A549 (cell line): ENCODE results near the gene BOC. TPM values are rescaled to one million over a fixed set of nuclear protein-coding genes. Genes with fewer than 3 reads are reported as not detected.

Experiments used
- ATAC-seq, 2 experiments: fragments of 200-7000 bp in 1 of 2; fragments of >200 bp in 1 of 2; cut with Nextera tagmentation in 1 of 2; cut with Tn5 transposase in 1 of 2; 3 replicates each; pipeline versions ENCODE4 v1.8.0 to v1.9.1; 2018 to 2020; ENCODE audit warnings: mild to moderate bottlenecking in 1 of 2, moderate library complexity in 1 of 2
- CTCF ChIA-PET: fragments of 300-600 bp; sonication (Branson Sonifier 250); formaldehyde crosslinking; extraction: SDS; loops from one replicate; lab custom pipeline; 2021; ENCODE audit warnings: antibody characterized with exemption, inconsistent platforms; lab: Yijun Ruan, JAX
- POLR2A ChIA-PET: fragments of 350-600 bp; formaldehyde crosslinking; extraction: SDS; loops from one replicate; lab custom pipeline; 2021; ENCODE audit warnings: antibody characterized with exemption, inconsistent platforms; lab: Yijun Ruan, JAX
- DNase-seq, 2 experiments: peaks; one replicate each; pipeline versions ENCODE4 v3.0.0 to v3.0.0-alpha.2; 2011 to 2016; ENCODE audit warnings: low read depth in 1 of 2, low spot score in 1 of 2
- FAIRE-seq: peaks from 2 replicates; lab custom pipeline; 2011; peaks lifted over from hg19 to GRCh38; lab: Jason Lieb, UNC
- H3K27ac ChIP-seq, 2 experiments: fragments of >200 bp; sonication (Bioruptor Twin); formaldehyde crosslinking; 3 replicates each; pipeline ENCODE4 v1.5.1; 2016 to 2017
- H3K4me1 ChIP-seq: fragments of >200 bp; sonication (Bioruptor Twin); formaldehyde crosslinking; 3 replicates; pipeline ENCODE4 v1.6.1; 2016
- H3K4me2 ChIP-seq: fragments of >200 bp; sonication (Bioruptor Twin); formaldehyde crosslinking; 3 replicates; pipeline ENCODE4 v1.6.1; 2016
- H3K4me3 ChIP-seq: fragments of >200 bp; sonication (Bioruptor Twin); formaldehyde crosslinking; 3 replicates; pipeline ENCODE4 v1.5.1; 2016
- H3K9me3 ChIP-seq: fragments of >200 bp; sonication (Bioruptor Twin); formaldehyde crosslinking; 3 replicates; pipeline ENCODE4 v1.6.1; 2016
- CBX2 ChIP-seq: fragments of 200-600 bp; sonication (generic); IDR thresholded peaks from 2 replicates; pipeline ENCODE4 v1.6.1; 2016; ENCODE audit warnings: low read depth, mild to moderate bottlenecking, borderline replicate concordance
- CBX8 ChIP-seq: fragments of 200-600 bp; sonication (generic); IDR thresholded peaks from 2 replicates; pipeline ENCODE4 v1.6.1; 2016
- CHD4 ChIP-seq: fragments of 200-600 bp; sonication (generic); IDR thresholded peaks from 2 replicates; pipeline ENCODE4 v1.6.1; 2016; ENCODE audit warnings: antibody characterized with exemption, mild to moderate bottlenecking, borderline replicate concordance
- E2F6 ChIP-seq: IDR thresholded peaks from 2 replicates; pipeline ENCODE4 v1.6.1; 2012; ENCODE audit warnings: low read depth, borderline replicate concordance
- EHF ChIP-seq: fragments of 250-450 bp; sonication (Bioruptor Pico); IDR thresholded peaks from 2 replicates; pipeline ENCODE4 v1.5.0; 2020; ENCODE audit warnings: mild to moderate bottlenecking
- FOSB ChIP-seq: fragments of 250-450 bp; sonication (Bioruptor Pico); IDR thresholded peaks from 2 replicates; pipeline ENCODE4 v1.5.0; 2020; ENCODE audit warnings: mild to moderate bottlenecking, moderate library complexity
- FOXS1 ChIP-seq: fragments of 250-450 bp; sonication (Bioruptor Pico); IDR thresholded peaks from 2 replicates; pipeline ENCODE4 v1.5.0; 2020; ENCODE audit warnings: mild to moderate bottlenecking, moderate library complexity
- HDAC2 ChIP-seq: fragments of 200-600 bp; sonication (generic); IDR thresholded peaks from 2 replicates; pipeline ENCODE4 v1.6.1; 2016
- HEYL ChIP-seq: fragments of 250-450 bp; sonication (Bioruptor Pico); IDR thresholded peaks from 2 replicates; pipeline ENCODE4 v1.8.0; 2021; ENCODE audit warnings: mild to moderate bottlenecking, moderate library complexity
- HMGXB4 ChIP-seq: fragments of 250-450 bp; sonication (Bioruptor Pico); IDR thresholded peaks from 2 replicates; pipeline ENCODE4 v1.5.0; 2021; ENCODE audit warnings: mild to moderate bottlenecking, moderate library complexity, borderline replicate concordance
- HOXA7 ChIP-seq: fragments of 250-450 bp; sonication (Bioruptor Pico); IDR thresholded peaks from 2 replicates; pipeline ENCODE4 v1.5.0; 2020; ENCODE audit warnings: mild to moderate bottlenecking, moderate library complexity
- HOXB5 ChIP-seq: fragments of 250-450 bp; sonication (Bioruptor Pico); IDR thresholded peaks from 2 replicates; pipeline ENCODE4 v1.5.0; 2020; ENCODE audit warnings: mild to moderate bottlenecking, moderate library complexity
- MAZ ChIP-seq: fragments of 150-350 bp; IDR thresholded peaks from 2 replicates; pipeline ENCODE4 v1.6.1; 2014; ENCODE audit warnings: antibody characterized with exemption, low read depth, low read length, borderline replicate concordance
- MYC ChIP-seq: IDR thresholded peaks from 2 replicates; pipeline ENCODE4 v1.6.1; 2012; ENCODE audit warnings: mild to moderate bottlenecking, inconsistent platforms, low read length, improper control_type of control experiment, borderline replicate concordance
- NPAS2 ChIP-seq: fragments of 250-450 bp; sonication (Bioruptor Pico); IDR thresholded peaks from 2 replicates; pipeline ENCODE4 v1.8.0; 2022; ENCODE audit warnings: mild to moderate bottlenecking, moderate library complexity, borderline replicate concordance
- POLR2A ChIP-seq: IDR thresholded peaks from 2 replicates; pipeline ENCODE4 v1.6.1; 2012; ENCODE audit warnings: mild to moderate bottlenecking, low read length
- POLR2AphosphoS2 ChIP-seq: conservative IDR thresholded peaks from 2 replicates; pipeline ENCODE4 v1.6.1; 2012; ENCODE audit warnings: low read length, improper control_type of control experiment, inconsistent platforms
- RAD21 ChIP-seq, 2 experiments: fragments of >200 bp in 1 of 2; sonication (Bioruptor Twin) in 1 of 2; formaldehyde crosslinking in 1 of 2; IDR thresholded peaks in 1 of 2; conservative IDR thresholded peaks in 1 of 2; 2 replicates in 1 of 2; 3 replicates in 1 of 2; pipeline ENCODE4 v1.6.1; 2012 to 2018; ENCODE audit warnings: inconsistent platforms in 1 of 2
- RARB ChIP-seq: fragments of 250-450 bp; sonication (Bioruptor Pico); IDR thresholded peaks from 2 replicates; pipeline ENCODE4 v1.8.0; 2021; ENCODE audit warnings: mild to moderate bottlenecking, moderate library complexity
- RCOR1 ChIP-seq: fragments of 150-350 bp; IDR thresholded peaks from 2 replicates; pipeline ENCODE4 v1.6.1; 2014; ENCODE audit warnings: antibody characterized with exemption, low read length, low read depth
- RNF2 ChIP-seq: fragments of 200-600 bp; sonication (generic); IDR thresholded peaks from 2 replicates; pipeline ENCODE4 v1.6.1; 2016; ENCODE audit warnings: low read depth, mild to moderate bottlenecking, antibody characterized with exemption, moderate library complexity, borderline replicate concordance
- SMC3 ChIP-seq: fragments of >200 bp; sonication (Bioruptor Twin); formaldehyde crosslinking; IDR thresholded peaks from 3 replicates; pipeline ENCODE4 v1.6.1; 2018; ENCODE audit warnings: inconsistent platforms
- TFCP2L1 ChIP-seq: fragments of 250-450 bp; sonication (Bioruptor Pico); IDR thresholded peaks from 2 replicates; pipeline ENCODE4 v1.5.0; 2021; ENCODE audit warnings: mild to moderate bottlenecking
- ZC3H11A ChIP-seq: fragments of 450-650 bp; IDR thresholded peaks from 2 replicates; pipeline ENCODE4 v1.6.1; 2014; ENCODE audit warnings: antibody characterized with exemption, mild to moderate bottlenecking
- ZFP36 ChIP-seq: fragments of 450-650 bp; IDR thresholded peaks from 2 replicates; pipeline ENCODE4 v1.6.1; 2014; ENCODE audit warnings: borderline replicate concordance; ENCODE audit not compliant: partially characterized antibody
- ZNF302 ChIP-seq: fragments of 250-450 bp; sonication (Bioruptor Pico); IDR thresholded peaks from 2 replicates; pipeline ENCODE4 v1.9.0; 2021; ENCODE audit warnings: inconsistent platforms, mild to moderate bottlenecking, moderate library complexity
- WGBS: methylation state at CpG from one replicate; pipeline ENCODE4 v1.1.6; 2017; ENCODE audit errors: missing lambda C conversion rate; 5-methylcytosine and 5-hydroxymethylcytosine counted together
- polyA plus RNA-seq, 4 experiments: library from polyadenylated mRNA; depleted of rRNA in 3 of 4; stranded (reverse); fragments of >200 nt; fragmentation: RNase III in 1 of 4; extraction: RNeasy Plus Mini Kit Qiagen cat#74134 plus additional on column Dnase treatment in 1 of 4; gene quantifications; 2 replicates in 3 of 4; 3 replicates in 1 of 4; pipeline ENCODE4 v1.2.3, GENCODE V29; 2011 to 2017
- TF ChIP-seq, protein P1 (sequence below): fragments of 250-450 bp; sonication (Bioruptor Pico); IDR thresholded peaks from 2 replicates; pipeline ENCODE4 v1.5.0; 2020; ENCODE audit warnings: low read depth, mild to moderate bottlenecking, moderate library complexity
- TF ChIP-seq, protein P2 (sequence below): fragments of 150-350 bp; IDR thresholded peaks from 2 replicates; pipeline ENCODE4 v1.6.1; 2014; ENCODE audit warnings: low read depth, mild to moderate bottlenecking, low read length

BOC gene
- polyA plus RNA-seq, 2 of the 4 experiments (the other 2 are of a cell fraction): 4.0 TPM

- FAIRE-seq: no peak
- ChIA-PET CTCF (interaction anchor here (1.1 to 4.6 kb wide), 5 partner anchors 10 to 358 kb away, joined by 3 to 23 read pairs (median 3); no protein-coding TSS in a partner anchor), POLR2A (no interaction called here)
- 69% methylated on average over 2 of the region's 2 CpGs for WGBS
- no peak for ATAC-seq
- Histone ChIP-seq H3K27ac (no peak overlapping the region), H3K4me1 (no peaks in the 10 kb centered on the region), H3K9me3 (no peaks in the 10 kb centered on the region), H3K4me2 (no peak overlapping the region)
- DNase-seq: no peak
- TF ChIP-seq, protein P1, sequence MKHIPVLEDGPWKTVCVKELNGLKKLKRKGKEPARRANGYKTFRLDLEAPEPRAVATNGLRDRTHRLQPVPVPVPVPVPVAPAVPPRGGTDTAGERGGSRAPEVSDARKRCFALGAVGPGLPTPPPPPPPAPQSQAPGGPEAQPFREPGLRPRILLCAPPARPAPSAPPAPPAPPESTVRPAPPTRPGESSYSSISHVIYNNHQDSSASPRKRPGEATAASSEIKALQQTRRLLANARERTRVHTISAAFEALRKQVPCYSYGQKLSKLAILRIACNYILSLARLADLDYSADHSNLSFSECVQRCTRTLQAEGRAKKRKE (CRISPR knock-in tag): no peak
- TF ChIP-seq FOSB (CRISPR knock-in tag) (no peak), CBX2 (no peak), ZC3H11A (no peak), MYC (no peak), POLR2AphosphoS2 (no peak), HOXA7 (CRISPR knock-in tag) (no peak)
- TF ChIP-seq, all 56 proteins: peak for 0
- no peak overlapping the region for H3K4me3 ChIP-seq
These were observed 57.6 kb downstream of the BOC start for GRCh38 chr3:113268942-113269341.

DNA sequence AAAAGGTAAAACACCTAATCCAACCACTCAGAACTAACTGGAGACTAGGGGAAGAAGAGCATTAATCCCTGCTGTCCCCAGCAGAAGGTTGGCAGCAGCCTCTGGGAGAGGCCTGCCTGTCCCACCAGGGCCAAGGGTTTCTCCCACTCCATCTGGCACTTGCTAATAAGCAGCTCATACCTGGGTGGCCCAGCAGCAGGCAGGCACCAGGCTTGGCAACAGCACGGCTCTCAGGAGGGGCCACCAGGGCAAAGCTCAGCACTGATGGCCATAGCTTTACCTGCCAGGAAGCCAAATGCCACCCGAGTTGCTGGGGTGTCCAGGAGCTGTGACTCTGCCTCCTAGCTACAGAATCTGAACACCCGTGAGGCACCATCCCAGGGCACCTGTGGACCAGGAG lies 58.3 kb downstream of the BOC start:
- ChIA-PET POLR2A (no interaction called here), CTCF (interaction anchor here (0.7 to 4.6 kb wide), 4 partner anchors 11 to 135 kb away, joined by 3 to 23 read pairs (median 6); no protein-coding TSS in a partner anchor)
- DNase-seq (no peak), ATAC-seq (no peak), FAIRE-seq (no peak)
- TF ChIP-seq RARB (CRISPR knock-in tag) (no peak), FOSB (CRISPR knock-in tag) (no peak), HDAC2 (no peak), TFCP2L1 (CRISPR knock-in tag) (no peak), E2F6 (no peak), MAZ (no peak), HMGXB4 (CRISPR knock-in tag) (no peak), RNF2 (no peak), RCOR1 (no peak), FOXS1 (no peak), CBX8 (no peak), ZNF302 (CRISPR knock-in tag) (no peak), SMC3 (no peak)
- Histone ChIP-seq H3K4me1 (no peaks in the 10 kb centered on the region), H3K4me3 (no peak overlapping the region), H3K4me2 (no peak overlapping the region), H3K9me3 (no peaks in the 10 kb centered on the region), H3K27ac (no peak overlapping the region)
- 50% methylated on average over 3 of the region's 3 CpGs for WGBS

DNA sequence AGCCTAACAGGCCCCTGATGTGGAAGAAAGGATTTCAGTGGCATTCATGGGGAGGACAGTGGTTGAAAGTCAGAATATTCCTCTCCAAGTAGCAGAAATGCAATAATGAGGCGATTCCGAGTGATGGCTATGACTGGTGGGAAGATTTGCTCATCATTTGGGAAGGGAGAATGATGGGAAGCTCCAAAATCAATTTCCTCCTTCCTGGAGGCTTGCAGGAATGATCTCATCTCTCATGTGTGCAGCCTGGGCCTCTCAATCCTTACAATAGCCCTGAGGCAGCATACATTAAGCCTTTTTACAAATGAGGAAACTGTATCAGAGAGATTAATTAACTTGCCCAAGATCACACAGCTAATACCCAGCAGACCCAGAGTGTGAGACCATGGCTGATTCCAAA lies 58.7 kb downstream of the BOC start:
- CTCF ChIA-PET: interaction anchor here (0.7 to 4.6 kb wide), 6 partner anchors 11 to 234 kb away, joined by 3 to 23 read pairs (median 4); no protein-coding TSS in a partner anchor
- no peak for FAIRE-seq
- no peak for TF ChIP-seq HEYL (CRISPR knock-in tag)
- TF ChIP-seq, protein P2, sequence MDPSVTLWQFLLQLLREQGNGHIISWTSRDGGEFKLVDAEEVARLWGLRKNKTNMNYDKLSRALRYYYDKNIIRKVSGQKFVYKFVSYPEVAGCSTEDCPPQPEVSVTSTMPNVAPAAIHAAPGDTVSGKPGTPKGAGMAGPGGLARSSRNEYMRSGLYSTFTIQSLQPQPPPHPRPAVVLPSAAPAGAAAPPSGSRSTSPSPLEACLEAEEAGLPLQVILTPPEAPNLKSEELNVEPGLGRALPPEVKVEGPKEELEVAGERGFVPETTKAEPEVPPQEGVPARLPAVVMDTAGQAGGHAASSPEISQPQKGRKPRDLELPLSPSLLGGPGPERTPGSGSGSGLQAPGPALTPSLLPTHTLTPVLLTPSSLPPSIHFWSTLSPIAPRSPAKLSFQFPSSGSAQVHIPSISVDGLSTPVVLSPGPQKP: no peak
- TF ChIP-seq MYC: no peak
- no peak for TF ChIP-seq HOXA7 (CRISPR knock-in tag)
- TF ChIP-seq RAD21 (conservative IDR thresholded peaks at IDR 0.05 in 1 of 2, IDR thresholded peaks at IDR 0.05 in 1 of 2): no peak
- TF ChIP-seq EHF (CRISPR knock-in tag): no peak
- TF ChIP-seq HMGXB4 (CRISPR knock-in tag): no peak
- no peak for TF ChIP-seq CHD4
- TF ChIP-seq ZFP36: no peak
- TF ChIP-seq FOSB (CRISPR knock-in tag): no peak
- TF ChIP-seq CBX2: no peak
- no peak for TF ChIP-seq NPAS2 (CRISPR knock-in tag)
- no peak for TF ChIP-seq POLR2A
- TF ChIP-seq HOXB5 (CRISPR knock-in tag): no peak

More for the DNA sequence above, 58.7 kb downstream of the BOC start:
- DNase-seq: no peak
- H3K4me1 ChIP-seq: no peaks in the 10 kb centered on the region
- no peak for ATAC-seq
- POLR2A ChIA-PET: no interaction called here
- H3K4me3 ChIP-seq: no peak overlapping the region
- no peaks in the 10 kb centered on the region for H3K9me3 ChIP-seq
- no peak overlapping the region for H3K4me2 ChIP-seq
- H3K27ac ChIP-seq: no peak overlapping the region
- WGBS: 88% methylated on average over 2 of the region's 2 CpGs
